ENCODE data around the gene GRB7.

Gene GRB7

DNA sequence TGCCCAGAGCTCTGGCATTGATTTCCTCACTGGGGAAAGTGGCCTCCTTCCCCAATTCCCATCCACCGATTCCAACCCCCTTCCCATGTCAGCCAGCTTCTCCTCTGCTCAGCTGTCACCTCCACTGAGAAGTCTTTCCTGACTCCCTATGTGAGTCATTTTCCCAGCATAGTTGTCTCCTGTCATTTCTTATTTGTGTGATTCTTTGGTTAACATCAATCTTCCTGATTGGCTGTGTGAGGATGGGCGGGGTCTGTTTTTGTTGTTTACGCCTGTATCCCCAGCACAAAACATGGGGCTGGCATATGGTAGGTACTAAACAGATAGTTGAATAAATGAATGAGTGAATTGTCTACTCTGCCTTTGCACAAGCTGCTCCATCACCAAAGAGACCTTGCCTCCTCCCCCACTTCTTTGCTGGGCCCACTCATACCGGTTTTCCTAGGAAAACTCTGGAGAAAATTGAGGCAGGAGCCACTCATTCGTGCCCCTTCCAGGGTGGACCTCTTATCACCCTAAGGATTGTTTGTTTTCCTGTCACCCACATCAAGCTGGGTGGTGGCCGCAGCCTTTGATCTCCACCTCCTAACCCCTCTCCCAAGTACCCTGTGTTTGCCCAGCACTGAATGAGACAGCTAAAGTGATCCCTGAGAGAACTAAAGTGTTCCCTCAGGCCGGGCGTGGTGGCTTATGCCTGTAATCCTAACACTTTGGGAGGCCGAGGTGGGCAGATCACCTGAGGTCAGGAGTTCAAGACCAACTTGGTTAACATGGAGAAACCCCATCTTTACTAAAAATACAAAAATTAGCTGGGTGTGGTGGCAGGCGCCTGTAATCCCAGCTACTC lies 1.2 kb upstream of the GRB7 start:
- DNase-seq (ENCODE audit: low read depth, low spot score) = no peak
- ChIA-PET CTCF (interaction anchor here (0.9 to 1.1 kb wide), 2 partner anchors 102 to 108 kb away, joined by 4 read pairs; no protein-coding TSS in a partner anchor), POLR2A (no interaction called here)
- TF ChIP-seq, protein P1, sequence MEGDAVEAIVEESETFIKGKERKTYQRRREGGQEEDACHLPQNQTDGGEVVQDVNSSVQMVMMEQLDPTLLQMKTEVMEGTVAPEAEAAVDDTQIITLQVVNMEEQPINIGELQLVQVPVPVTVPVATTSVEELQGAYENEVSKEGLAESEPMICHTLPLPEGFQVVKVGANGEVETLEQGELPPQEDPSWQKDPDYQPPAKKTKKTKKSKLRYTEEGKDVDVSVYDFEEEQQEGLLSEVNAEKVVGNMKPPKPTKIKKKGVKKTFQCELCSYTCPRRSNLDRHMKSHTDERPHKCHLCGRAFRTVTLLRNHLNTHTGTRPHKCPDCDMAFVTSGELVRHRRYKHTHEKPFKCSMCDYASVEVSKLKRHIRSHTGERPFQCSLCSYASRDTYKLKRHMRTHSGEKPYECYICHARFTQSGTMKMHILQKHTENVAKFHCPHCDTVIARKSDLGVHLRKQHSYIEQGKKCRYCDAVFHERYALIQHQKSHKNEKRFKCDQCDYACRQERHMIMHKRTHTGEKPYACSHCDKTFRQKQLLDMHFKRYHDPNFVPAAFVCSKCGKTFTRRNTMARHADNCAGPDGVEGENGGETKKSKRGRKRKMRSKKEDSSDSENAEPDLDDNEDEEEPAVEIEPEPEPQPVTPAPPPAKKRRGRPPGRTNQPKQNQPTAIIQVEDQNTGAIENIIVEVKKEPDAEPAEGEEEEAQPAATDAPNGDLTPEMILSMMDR (IDR thresholded peaks at IDR 0.05; ENCODE audit: insufficient read depth, low read length, missing control alignments) = no peak
- H3K4me3 ChIP-seq (ENCODE audit: low read depth, low read length) = no peak overlapping the region

DNA sequence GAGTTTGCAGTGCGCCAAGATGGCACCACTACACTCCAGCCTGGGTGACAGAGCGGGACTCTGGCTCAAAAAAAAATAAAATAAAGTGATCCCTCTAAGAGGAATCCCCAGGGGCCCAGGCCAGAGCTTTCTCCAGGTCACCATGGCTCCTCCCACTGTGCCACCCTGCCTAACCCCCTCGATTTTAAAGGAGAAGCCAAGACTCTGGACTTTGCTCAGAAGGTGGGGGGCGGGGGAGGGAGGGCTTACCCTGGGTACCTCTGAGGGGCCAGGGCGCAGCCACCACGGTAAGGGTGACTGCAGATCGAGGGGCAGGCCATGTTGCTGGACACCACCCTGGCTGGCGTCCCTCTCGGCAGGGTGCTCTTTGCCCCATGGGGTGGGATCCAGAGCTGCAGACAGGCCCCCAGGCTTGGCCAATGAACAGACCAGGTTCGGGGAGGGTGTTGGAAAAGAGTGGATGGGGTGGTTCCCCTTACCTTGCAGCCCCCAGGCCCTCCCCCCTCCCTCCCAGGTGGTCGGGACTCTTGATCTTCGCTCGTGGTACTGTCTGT lies 455 bp upstream of the GRB7 start:
- TF ChIP-seq, protein P1 (IDR thresholded peaks at IDR 0.05; ENCODE audit: insufficient read depth, low read length, missing control alignments) = no peak
- ChIA-PET POLR2A (interaction anchor here (0.7 kb wide), 1 partner anchor 11 kb away, joined by 3 read pairs; no protein-coding TSS in a partner anchor), CTCF (interaction anchor here (0.9 to 1.1 kb wide), 2 partner anchors 102 to 109 kb away, joined by 4 read pairs; no protein-coding TSS in a partner anchor)
- no peak for DNase-seq (ENCODE audit: low read depth, low spot score)
- no peak overlapping the region for H3K4me3 ChIP-seq (ENCODE audit: low read depth, low read length)

DNA sequence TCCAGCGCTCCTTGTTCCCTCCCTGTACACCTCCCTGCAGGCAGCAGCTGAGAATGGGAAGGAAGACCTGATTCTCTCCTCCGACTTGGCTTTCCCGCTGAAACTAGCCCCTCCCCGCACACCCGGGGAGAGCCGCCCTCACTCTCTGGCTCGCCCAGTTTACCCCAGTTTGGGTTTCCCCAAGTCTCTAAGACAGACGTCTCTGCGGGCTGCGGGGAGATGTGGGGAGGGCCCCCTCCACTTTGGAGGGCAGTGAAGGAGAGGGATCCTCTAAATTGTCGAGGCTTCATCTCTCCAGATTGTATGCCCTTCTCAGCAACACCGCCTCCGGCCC lies 797 bp downstream of the GRB7 start:
- H3K4me3 ChIP-seq (ENCODE audit: low read depth, low read length) = no peak overlapping the region
- ChIA-PET POLR2A (no interaction called here), CTCF (no interaction called here)
- no peak for DNase-seq (ENCODE audit: low read depth, low spot score)
- TF ChIP-seq, protein P1 (IDR thresholded peaks at IDR 0.05; ENCODE audit: insufficient read depth, low read length, missing control alignments) = no peak

DNA sequence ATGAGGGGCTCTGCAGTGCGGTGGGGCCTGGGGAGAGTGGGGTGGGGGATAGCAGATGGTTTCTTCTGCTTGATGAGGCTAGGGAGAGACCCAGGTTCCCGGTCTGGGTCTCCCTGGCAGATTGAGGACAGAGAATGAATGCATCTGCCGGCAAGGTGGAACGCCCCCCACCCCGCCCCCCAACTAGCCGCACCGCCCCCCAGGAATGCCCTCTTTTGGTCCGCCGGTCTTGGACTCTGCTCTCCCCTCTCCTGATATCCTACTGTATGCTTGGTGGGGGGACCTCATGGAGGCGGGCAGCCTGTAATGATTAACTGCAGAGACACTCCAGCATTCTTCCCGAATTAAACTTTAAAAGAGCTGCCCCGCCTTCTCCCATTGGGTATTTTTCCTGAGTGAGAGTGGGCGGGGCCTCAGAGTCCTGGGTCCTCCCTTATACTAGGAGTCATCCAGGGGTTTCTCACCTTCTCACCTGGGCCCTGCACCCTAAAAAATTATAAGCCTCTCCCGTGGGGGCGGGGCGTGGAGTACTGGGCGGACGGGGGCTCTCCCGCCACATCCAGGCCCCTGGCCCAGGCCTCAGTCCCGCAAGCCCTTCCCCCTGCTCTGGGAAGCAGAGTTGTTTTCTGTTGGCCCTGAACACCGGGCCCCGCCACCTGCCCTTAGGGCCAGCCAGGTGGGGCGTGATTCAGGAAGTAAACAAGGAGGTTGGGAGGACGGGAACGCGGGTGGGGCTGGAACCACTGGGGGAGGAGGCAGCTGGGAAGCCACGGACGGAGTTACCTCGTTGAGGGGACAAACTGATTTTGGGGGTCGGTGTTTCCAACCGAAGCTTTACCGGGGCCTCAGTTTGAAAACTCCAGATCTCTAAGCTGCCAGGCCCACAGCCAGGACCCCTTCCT lies 1.5 kb downstream of the GRB7 start:
- CTCF ChIA-PET = interaction anchor here (1.1 to 1.4 kb wide), 3 partner anchors 8 to 117 kb away, joined by 5 read pairs; partner anchors contain the start of gene MIEN1

DNA sequence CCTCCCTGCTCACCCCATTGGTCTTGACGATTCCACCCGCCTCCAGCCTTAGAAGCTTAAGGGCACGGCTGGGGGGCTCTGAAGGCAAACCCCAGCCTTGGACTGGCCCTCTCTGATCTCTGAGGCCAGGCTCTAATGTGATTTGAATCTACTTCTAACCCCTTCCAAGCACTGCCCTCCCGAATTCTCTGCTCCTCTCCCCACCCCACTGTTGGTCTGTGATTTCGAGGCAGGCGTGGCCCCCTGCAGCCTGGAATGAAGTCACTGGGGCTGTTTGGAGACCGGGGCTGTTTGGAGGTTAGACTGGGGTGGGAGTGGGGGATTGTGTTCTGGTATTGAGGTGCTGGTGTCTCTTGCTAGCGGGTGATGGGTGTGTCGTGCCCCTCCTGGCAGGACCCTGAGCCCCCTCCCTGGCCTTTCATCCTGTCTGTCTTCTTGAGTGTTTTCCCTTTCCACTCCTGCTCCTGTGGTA lies 2.2 kb downstream of the GRB7 start:
- CTCF ChIA-PET = interaction anchor here (1.1 to 1.4 kb wide), 3 partner anchors 9 to 118 kb away, joined by 5 read pairs; partner anchors contain the start of gene MIEN1
- TF ChIP-seq, protein P1 (IDR thresholded peaks at IDR 0.05; ENCODE audit: insufficient read depth, low read length, missing control alignments) = no peak
- POLR2A ChIA-PET = no interaction called here
- H3K4me3 ChIP-seq (ENCODE audit: low read depth, low read length) = no peak overlapping the region
- no peak for DNase-seq (ENCODE audit: low read depth, low spot score)

More for the DNA sequence above, 1.5 kb downstream of the GRB7 start:
- H3K4me3 ChIP-seq (ENCODE audit: low read depth, low read length) = no peak overlapping the region
- POLR2A ChIA-PET = interaction anchor here (0.6 kb wide), 1 partner anchor 239 kb away, joined by 3 read pairs; no protein-coding TSS in a partner anchor
- DNase-seq (ENCODE audit: low read depth, low spot score) = no peak
- TF ChIP-seq, protein P1 (IDR thresholded peaks at IDR 0.05; ENCODE audit: insufficient read depth, low read length, missing control alignments) = no peak
